ENCODE measurements around the gene TMEM270.
A peak's percentile ranks its signal among the peaks of the same experiment; 100 is the strongest.

The TMEM270 gene

DNA sequence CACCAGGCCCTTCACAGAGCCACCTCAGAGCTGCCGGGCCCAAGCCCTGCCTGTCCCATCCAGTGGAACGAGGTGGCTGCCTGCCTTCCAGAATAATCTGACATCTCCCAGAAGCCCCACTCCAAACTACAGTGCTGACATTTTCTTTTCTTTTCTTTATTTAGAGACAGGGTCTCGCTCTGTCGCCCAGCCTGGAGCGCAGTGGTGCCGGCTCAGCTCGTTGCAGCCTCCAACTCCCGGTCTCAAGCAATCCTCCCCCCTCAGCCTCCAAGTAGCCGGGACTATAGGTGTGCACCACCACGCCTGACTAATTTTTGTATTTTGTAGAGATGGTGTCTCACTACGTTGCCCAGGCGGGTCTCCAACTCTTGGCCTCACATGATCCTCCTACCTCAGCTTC is 346 bp downstream of the TMEM270 start:
- TF ChIP-seq, protein P1, sequence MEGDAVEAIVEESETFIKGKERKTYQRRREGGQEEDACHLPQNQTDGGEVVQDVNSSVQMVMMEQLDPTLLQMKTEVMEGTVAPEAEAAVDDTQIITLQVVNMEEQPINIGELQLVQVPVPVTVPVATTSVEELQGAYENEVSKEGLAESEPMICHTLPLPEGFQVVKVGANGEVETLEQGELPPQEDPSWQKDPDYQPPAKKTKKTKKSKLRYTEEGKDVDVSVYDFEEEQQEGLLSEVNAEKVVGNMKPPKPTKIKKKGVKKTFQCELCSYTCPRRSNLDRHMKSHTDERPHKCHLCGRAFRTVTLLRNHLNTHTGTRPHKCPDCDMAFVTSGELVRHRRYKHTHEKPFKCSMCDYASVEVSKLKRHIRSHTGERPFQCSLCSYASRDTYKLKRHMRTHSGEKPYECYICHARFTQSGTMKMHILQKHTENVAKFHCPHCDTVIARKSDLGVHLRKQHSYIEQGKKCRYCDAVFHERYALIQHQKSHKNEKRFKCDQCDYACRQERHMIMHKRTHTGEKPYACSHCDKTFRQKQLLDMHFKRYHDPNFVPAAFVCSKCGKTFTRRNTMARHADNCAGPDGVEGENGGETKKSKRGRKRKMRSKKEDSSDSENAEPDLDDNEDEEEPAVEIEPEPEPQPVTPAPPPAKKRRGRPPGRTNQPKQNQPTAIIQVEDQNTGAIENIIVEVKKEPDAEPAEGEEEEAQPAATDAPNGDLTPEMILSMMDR (IDR thresholded peaks at IDR 0.05; ENCODE audit: control insufficient read depth, extremely low read depth, insufficient read depth) = no peak
- H3K4me3 ChIP-seq (ENCODE audit: low read depth, low read length) = no peak overlapping the region
- no peak for DNase-seq (ENCODE audit: low read depth)

DNA sequence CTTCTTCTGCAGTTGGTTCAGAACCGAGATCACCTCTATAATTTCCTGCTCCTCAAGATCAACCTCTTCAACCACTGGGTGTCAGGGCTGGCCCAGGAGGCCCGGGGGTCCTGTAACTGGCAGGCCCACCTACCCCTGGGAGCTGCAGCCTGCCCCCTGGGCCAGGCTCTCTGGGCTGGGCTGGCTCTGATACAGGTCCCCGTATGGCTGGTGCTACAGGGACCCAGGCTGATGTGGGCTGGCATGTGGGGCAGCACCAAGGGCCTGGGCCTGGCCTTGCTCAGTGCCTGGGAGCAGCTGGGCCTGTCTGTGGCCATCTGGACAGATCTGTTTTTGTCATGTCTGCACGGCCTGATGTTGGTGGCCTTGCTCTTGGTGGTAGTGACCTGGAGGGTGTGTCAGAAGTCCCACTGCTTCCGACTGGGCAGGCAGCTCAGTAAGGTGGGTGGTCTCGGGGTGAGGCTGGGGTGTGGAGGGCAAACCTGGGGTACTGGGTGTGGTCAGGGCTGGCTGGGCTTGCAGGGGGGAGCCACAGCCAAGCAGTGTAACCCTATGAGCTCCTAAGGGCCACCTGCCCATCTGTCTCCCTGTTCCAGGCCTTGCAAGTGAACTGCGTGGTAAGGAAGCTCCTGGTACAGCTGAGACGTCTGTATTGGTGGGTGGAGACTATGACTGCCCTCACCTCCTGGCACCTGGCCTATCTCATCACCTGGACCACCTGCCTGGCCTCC is 4.2 kb downstream of the TMEM270 start:
- DNase-seq (ENCODE audit: low read depth) = no peak
- TF ChIP-seq, protein P1 (IDR thresholded peaks at IDR 0.05; ENCODE audit: control insufficient read depth, extremely low read depth, insufficient read depth) = no peak
- H3K4me3 ChIP-seq (ENCODE audit: low read depth, low read length) = no peak overlapping the region

DNA sequence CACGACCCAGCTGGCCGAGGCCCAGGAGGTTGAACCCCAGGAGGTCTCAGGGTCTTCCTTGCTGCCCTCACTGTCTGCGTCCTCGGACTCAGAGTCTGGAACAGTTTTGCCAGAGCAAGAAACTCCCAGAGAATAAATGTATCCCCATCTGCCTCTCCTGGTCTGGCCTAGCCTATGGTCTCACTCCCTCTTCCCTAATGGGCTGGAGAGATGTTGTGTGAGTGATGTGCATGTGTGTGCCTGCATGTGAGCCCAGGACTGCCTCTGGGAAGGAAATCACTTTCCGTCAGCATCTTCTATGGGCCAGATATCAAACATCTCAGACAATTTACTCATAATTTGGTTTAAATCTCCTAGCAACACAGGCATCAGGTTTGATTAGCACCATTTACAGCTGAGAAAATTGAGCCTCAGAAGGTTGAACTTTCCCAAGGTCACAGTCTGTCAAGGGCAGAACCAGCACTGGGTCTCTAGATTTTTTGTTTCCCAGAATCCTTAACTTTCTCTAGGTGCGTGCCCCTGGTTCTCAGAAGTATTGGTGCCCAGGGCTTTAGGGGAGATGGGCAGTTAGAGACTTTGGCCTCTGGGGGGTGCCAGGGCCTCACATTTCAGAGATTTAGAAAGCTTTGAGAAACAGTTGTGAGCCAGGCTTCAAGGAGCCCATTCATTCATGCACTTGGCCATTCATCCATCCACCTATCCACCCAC is 4.9 kb downstream of the TMEM270 start:
- TF ChIP-seq, protein P1 (IDR thresholded peaks at IDR 0.05; ENCODE audit: control insufficient read depth, extremely low read depth, insufficient read depth) = peak; percentile 59
- DNase-seq (ENCODE audit: low read depth) = no peak
- H3K4me3 ChIP-seq (ENCODE audit: low read depth, low read length) = no peak overlapping the region

DNA sequence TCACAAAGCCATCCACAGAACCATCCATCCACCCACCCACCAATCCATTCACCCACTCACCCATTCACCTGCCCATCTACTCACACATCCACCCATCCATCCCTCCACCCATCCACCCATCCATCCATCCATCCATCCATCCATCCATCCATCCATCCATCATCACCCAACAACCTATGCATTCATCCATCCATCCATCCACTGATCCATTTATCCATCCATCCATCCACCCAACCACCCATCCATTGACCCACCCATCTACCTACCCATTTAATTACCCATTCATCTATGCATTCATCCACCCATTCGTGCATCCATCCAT is 5.4 kb downstream of the TMEM270 start:
- H3K4me3 ChIP-seq (ENCODE audit: low read depth, low read length) = no peak overlapping the region
- TF ChIP-seq, protein P1 (IDR thresholded peaks at IDR 0.05; ENCODE audit: control insufficient read depth, extremely low read depth, insufficient read depth) = no peak
- no peak for DNase-seq (ENCODE audit: low read depth)

DNA sequence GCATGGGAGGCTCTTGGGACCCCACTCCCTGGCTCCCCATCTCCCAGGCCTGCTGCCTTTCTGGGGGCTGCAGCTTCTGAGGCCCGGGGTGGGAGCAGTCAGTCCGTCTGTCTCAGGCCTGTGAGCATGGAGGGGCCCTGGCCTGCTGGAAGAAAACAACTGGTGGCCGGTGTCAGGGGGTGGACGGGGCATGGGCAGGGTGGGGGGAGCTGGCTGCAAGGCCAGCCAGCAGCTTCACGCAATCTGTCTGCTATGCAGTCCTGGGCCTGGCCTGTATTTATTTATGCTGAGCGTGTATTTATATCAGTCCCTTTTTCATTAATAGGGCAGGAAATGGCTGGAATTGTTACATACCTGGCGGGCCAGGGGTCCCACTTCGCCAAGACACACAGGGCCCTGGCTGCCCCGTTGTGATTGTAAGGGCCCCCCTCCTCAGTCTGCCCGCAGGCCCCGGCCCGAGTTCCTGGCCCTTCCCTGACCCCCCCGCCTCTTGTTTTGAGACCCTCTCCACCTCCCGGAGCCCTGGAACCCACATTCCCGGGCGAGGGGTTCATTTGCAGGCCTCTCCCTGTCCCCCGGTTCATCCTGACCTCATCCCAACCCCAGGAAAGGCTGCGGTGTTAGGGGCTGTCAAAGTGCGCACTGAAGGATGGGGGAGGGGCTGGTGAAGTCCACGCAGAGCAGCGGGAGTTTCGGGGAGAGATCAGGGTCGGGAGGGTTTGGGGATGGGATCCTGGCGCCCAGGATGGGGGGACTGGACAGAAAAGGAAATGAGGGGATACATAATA is 8.2 kb downstream of the TMEM270 start:
- TF ChIP-seq, protein P1 (IDR thresholded peaks at IDR 0.05; ENCODE audit: control insufficient read depth, extremely low read depth, insufficient read depth) = no peak
- H3K4me3 ChIP-seq (ENCODE audit: low read depth, low read length) = no peak overlapping the region
- DNase-seq (ENCODE audit: low read depth) = no peak

DNA sequence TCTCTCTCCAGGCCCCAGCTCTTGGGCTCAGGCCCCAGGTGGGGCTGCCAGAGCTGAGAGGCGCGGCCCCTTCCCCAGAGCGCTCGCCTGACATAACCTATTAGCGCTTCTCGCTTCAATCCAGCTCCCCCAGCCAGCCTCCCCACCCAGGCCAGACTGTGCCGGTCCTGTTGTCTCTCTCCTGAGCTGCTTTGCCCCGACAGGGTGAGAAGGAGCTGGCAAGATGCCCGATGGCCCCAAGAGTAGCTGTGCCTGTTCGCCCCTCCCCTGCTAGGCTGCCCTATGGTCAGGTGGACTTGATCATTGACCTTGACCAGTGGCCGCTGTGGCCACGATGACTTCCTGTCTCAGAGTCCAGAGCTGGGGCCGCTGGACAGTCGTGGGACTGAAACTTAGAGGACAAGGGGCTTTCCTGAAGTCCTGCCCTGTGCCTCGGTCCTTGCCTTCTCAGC is 9.1 kb downstream of the TMEM270 start:
- H3K4me3 ChIP-seq (ENCODE audit: low read depth, low read length) = no peak overlapping the region
- no peak for DNase-seq (ENCODE audit: low read depth)
- TF ChIP-seq, protein P1 (IDR thresholded peaks at IDR 0.05; ENCODE audit: control insufficient read depth, extremely low read depth, insufficient read depth) = no peak

Data from LNCaP clone FGC (cell line).